GM12872 (cell line): Measurements from ENCODE around the gene ADARB2.
A peak's percentile ranks its signal among the peaks of the same experiment; 100 is the strongest.

Experiments
- TF ChIP-seq, protein P1 (sequence below): IDR thresholded peaks from 3 replicates; pipeline ENCODE4 v1.5.1; 2011; ENCODE audit warnings: low read depth, mild to moderate bottlenecking, low read length, moderate library complexity; ENCODE audit not compliant: insufficient read depth

ADARB2 gene

GRCh38 chr10:1308962-1309616 is 428.2 kb downstream of the ADARB2 start:
- TF ChIP-seq, protein P1, sequence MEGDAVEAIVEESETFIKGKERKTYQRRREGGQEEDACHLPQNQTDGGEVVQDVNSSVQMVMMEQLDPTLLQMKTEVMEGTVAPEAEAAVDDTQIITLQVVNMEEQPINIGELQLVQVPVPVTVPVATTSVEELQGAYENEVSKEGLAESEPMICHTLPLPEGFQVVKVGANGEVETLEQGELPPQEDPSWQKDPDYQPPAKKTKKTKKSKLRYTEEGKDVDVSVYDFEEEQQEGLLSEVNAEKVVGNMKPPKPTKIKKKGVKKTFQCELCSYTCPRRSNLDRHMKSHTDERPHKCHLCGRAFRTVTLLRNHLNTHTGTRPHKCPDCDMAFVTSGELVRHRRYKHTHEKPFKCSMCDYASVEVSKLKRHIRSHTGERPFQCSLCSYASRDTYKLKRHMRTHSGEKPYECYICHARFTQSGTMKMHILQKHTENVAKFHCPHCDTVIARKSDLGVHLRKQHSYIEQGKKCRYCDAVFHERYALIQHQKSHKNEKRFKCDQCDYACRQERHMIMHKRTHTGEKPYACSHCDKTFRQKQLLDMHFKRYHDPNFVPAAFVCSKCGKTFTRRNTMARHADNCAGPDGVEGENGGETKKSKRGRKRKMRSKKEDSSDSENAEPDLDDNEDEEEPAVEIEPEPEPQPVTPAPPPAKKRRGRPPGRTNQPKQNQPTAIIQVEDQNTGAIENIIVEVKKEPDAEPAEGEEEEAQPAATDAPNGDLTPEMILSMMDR, result no peak

DNA sequence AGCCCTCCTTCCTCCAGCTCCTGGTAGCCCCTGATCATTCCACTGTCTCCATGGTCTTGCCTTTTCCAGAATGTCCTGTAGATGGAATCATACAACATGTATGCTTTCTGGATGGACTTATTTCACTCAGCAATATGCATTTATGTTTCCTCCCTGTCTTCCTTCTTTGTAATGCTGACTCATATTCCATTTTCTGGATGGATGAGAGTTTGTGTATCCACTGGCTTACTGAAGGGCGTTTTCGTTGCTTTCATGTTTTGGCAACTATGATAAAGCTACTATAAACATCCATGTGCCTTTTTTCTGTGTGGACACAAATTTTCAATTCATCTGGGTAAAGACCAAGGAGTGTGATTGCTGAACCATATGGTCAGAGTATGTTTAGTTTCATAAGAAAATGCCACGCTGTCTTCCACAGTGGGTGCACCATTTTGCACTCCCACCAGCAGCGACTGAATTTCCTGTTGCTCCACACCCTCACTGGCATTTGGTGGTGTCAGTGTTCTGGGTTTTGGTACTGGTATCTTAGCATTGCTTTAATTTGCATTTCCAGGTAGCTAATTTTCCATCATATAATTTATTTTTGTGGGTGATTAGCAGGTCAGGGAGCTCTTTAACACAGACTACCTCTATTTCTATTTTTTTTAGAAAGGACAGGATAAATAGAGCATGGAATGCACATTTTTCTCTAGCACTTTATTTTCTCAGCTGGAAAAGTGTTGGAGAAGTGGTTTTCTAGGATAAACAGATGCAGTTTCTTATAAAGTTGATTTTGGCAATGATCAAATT is 429.0 kb downstream of the ADARB2 start:
- TF ChIP-seq, protein P1, result no peak

DNA sequence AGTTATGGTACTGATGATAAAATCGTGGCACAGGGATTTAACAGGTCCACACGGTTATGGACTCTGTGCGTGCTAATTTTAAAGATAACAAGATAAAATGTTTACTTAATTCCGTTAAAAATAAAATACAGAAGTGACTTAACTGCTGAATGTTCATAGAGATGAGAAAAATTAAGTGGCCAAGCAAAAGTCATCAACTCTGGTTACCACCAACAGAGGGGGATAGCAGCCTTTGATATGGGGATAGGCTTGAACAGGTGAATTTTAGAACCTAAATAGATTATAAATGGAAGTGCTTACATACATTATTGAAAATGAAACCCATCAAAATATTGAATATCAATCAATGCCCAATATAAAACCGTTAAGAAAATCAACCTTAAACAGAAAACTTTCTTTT is 436.2 kb downstream of the ADARB2 start:
- TF ChIP-seq, protein P1, result no peak

GRCh38 chr10:1300218-1300617 is 437.1 kb downstream of the ADARB2 start:
- TF ChIP-seq, protein P1, result no peak

- TF ChIP-seq, protein P1, result no peak
These were observed 438.1 kb downstream of the ADARB2 start for GRCh38 chr10:1299041-1299726.

- TF ChIP-seq, protein P1, result 0 out of 3 replicates have a peak, but pooled peaks have one; percentile 2
These were observed 439.6 kb downstream of the ADARB2 start for GRCh38 chr10:1297566-1298301.
